Right lobe of liver (tissue), 6 donors: ENCODE results near the gene RTN4. TPM values are rescaled to one million over a fixed set of nuclear protein-coding genes. Genes with fewer than 3 reads are reported as not detected.

Source experiments
- ATAC-seq, 4 donors: fragments of 200-7000 bp; cut with Tn5 transposase; one replicate each; pipeline ENCODE4 v1.9.1; 2020; ENCODE audit warnings: mild to moderate bottlenecking in 4 of 4, moderate library complexity in 4 of 4
- DNase-seq, 3 donors: peaks; one replicate each; pipeline ENCODE4 v3.0.0-alpha.2; 2020
- H3K27ac ChIP-seq, 3 donors: fragments of 200-600 bp; one replicate each; pipeline ENCODE4 v1.8.0; 2022
- H3K27me3 ChIP-seq, 2 donors: fragments of 200-600 bp; one replicate each; pipeline ENCODE4 v1.8.0; 2022
- H3K36me3 ChIP-seq, 4 donors: fragments of 200-600 bp; sonication (generic) in 1 of 4; one replicate each; pipeline versions ENCODE4 v1.5.1 to v1.8.0; 2017 to 2022; ENCODE audit warnings: control low read depth in 1 of 4
- H3K4me1 ChIP-seq, 4 donors: fragments of 200-600 bp; sonication (generic) in 1 of 4; one replicate each; pipeline versions ENCODE4 v1.5.1 to v1.8.0; 2017 to 2022; ENCODE audit warnings: control low read depth in 1 of 4
- H3K4me3 ChIP-seq, 3 donors: fragments of 200-600 bp; one replicate each; pipeline ENCODE4 v1.8.0; 2022
- H3K9me3 ChIP-seq, 4 donors: fragments of 200-600 bp; sonication (generic) in 1 of 4; one replicate each; pipeline versions ENCODE4 v1.5.1 to v1.8.0; 2017 to 2022; ENCODE audit warnings: control low read depth in 1 of 4
- POLR2A ChIP-seq: fragments of 450-650 bp; IDR thresholded peaks from one replicate; pipeline ENCODE4 v1.6.1; 2017; ENCODE audit warnings: antibody characterized with exemption, mild to moderate bottlenecking
- WGBS: methylation state at CpG from one replicate; pipeline ENCODE4 v1.1.6; 2018; ENCODE audit warnings: low coverage, low lambda C conversion rate; ENCODE audit not compliant: insufficient coverage; ENCODE audit errors: missing lambda C conversion rate; 5-methylcytosine and 5-hydroxymethylcytosine counted together
- intact Hi-C, 2 donors: fragments of 100-400 bp; cut with DNase I; formaldehyde crosslinking; loops; one replicate each; pipeline versions ENCODE4 v1.11.2 to v1.14.1; 2022
- total RNA-seq, 6 experiments: library from RNA; depleted of rRNA in 2 of 6; stranded (reverse); fragments of >200 nt in 2 of 6; fragmentation: NEBNext Ultra II Directional in 3 of 6; extraction: Animal tissue kit (Norgen Biotek cat#: 25700) in 3 of 6; gene quantifications; one replicate each; pipeline versions ENCODE4 v1.1.0 to v1.2.4, GENCODE V29; 2016 to 2023
- TF ChIP-seq, protein P1 (sequence below), 4 donors: fragments of 200-600 bp in 3 of 4; fragments of 450-650 bp in 1 of 4; IDR thresholded peaks; one replicate each; pipeline versions ENCODE4 v1.5.1 to v1.8.0; 2016 to 2022; ENCODE audit warnings: antibody characterized with exemption in 4 of 4, mild to moderate bottlenecking in 2 of 4
- donor health status: DM: no; HTN: yes; CAD: no.
- donor health status: DM: no; HTN: no; CAD: no.
- donor health status: DM: no; HTN: no; CAD: no.
- donor health status: DM: no; HTN: yes; CAD: no.
- donor health status: DM: no; HTN: yes; CAD: no.

The RTN4 gene
- total RNA-seq, 6 experiments from 2014 or later: 126 to 195 (median 177) TPM

DNA sequence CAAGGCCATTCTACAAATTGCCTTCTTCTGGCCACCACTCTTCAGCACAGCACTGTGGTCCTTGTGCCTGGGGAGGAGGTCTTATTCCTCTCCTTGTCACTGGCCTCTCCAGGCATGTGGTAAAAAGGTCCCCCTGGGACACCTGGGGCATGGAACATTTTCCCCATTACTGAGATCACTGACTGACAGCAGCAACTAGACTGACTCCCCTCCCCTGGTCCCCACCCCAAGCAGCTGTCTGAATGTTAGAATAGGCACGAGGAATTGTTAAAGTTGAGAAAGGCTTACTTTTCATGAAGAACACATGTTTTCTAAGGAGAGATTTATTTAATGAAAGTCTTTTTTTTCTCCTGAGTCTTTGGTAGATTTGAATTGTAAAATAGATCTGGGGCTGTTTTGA lies 39.5 kb upstream of the RTN4 start:
- no peak overlapping the region for H3K4me3 ChIP-seq
- 81% methylated on average over 1 of the region's 1 CpG for WGBS
- no peaks in the 10 kb centered on the region for H3K9me3 ChIP-seq
- no peaks in the 10 kb centered on the region for H3K4me1 ChIP-seq
- H3K36me3 ChIP-seq: no peaks in the 10 kb centered on the region
- no peak for TF ChIP-seq POLR2A
- TF ChIP-seq, protein P1, sequence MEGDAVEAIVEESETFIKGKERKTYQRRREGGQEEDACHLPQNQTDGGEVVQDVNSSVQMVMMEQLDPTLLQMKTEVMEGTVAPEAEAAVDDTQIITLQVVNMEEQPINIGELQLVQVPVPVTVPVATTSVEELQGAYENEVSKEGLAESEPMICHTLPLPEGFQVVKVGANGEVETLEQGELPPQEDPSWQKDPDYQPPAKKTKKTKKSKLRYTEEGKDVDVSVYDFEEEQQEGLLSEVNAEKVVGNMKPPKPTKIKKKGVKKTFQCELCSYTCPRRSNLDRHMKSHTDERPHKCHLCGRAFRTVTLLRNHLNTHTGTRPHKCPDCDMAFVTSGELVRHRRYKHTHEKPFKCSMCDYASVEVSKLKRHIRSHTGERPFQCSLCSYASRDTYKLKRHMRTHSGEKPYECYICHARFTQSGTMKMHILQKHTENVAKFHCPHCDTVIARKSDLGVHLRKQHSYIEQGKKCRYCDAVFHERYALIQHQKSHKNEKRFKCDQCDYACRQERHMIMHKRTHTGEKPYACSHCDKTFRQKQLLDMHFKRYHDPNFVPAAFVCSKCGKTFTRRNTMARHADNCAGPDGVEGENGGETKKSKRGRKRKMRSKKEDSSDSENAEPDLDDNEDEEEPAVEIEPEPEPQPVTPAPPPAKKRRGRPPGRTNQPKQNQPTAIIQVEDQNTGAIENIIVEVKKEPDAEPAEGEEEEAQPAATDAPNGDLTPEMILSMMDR (IDR thresholded peaks at IDR 0.05): no peak
- ATAC-seq (no peak), DNase-seq (no peak)
- H3K27me3 ChIP-seq: no peaks in the 10 kb centered on the region
- H3K27ac ChIP-seq: no peak overlapping the region
- intact Hi-C loops: no loop called here

DNA sequence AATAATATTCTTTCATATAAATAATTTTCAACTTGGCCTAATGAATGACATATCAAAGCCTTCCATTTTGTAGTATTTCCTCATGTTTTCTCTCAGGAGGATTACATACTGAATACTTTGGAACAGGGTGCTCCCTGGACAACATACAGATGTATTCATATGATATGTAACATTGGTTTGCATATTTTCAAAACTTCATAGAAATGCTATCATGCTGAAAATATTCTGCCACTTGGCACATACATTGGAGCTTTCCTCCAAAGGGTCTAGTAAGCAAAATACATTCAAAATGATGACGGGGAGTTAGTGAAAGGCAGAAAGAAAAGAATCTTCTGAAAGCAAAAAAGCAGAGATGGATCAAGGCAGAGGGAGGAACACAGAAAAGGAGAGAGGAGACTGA lies 38.1 kb upstream of the RTN4 start:
- WGBS: 100% methylated on average over 1 of the region's 1 CpG

DNA sequence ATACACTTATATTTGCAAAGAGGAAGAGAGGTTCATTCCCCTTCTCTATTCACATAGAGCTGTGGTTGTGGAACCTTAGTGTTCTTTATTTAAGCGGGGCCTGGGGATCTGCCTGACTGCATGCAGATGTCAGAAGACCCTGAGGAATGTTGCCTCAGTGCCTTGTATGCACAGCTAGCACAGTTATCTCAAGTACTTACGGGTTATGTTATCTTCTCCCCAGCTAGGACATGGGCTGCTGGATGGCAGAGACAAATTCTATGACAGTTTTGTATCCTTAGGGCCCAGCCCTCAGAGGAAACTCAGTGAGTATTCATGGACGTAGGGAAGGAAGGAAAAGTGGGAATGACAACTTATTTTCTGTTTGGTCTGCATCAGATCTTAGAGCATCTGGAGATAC lies 37.7 kb upstream of the RTN4 start:
- no peak overlapping the region for H3K4me3 ChIP-seq
- no peaks in the 10 kb centered on the region for H3K27me3 ChIP-seq
- intact Hi-C loops: no loop called here
- no peak overlapping the region for H3K27ac ChIP-seq
- WGBS: 73% methylated on average over 3 of the region's 3 CpGs
- no peaks in the 10 kb centered on the region for H3K9me3 ChIP-seq
- DNase-seq: no peak
- TF ChIP-seq, protein P1 (IDR thresholded peaks at IDR 0.05): no peak
- no peak for TF ChIP-seq POLR2A
- ATAC-seq: no peak
- no peaks in the 10 kb centered on the region for H3K36me3 ChIP-seq
- H3K4me1 ChIP-seq: no peaks in the 10 kb centered on the region

More for the DNA sequence above, 38.1 kb upstream of the RTN4 start:
- intact Hi-C loops: no loop called here
- no peak for DNase-seq
- Histone ChIP-seq H3K4me3 (no peak overlapping the region), H3K4me1 (no peaks in the 10 kb centered on the region), H3K9me3 (no peaks in the 10 kb centered on the region), H3K27me3 (no peaks in the 10 kb centered on the region), H3K36me3 (no peaks in the 10 kb centered on the region), H3K27ac (no peak overlapping the region)
- TF ChIP-seq POLR2A: no peak
- TF ChIP-seq, protein P1 (IDR thresholded peaks at IDR 0.05): no peak
- no peak for ATAC-seq

DNA sequence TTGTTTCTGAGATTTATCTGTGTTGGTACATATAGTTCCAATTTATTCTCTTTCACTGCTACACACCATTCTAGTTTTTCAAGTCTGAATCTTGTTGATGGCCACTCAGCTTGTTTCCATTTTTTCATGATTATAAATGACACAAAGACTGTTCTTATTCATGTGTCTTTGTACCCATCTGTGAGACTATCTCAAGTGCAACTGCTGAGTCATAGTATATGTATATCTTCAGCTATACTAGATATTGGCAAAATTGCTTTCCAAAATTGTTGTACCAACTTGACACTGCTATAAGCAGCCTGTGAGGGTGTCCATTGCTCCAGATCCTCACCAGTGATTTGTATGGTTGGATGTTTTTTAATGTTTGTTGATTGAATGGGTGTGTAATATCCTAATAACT lies 37.2 kb upstream of the RTN4 start:
- no peak for TF ChIP-seq POLR2A
- TF ChIP-seq, protein P1 (IDR thresholded peaks at IDR 0.05): no peak
- Histone ChIP-seq H3K27ac (no peak overlapping the region), H3K4me1 (no peaks in the 10 kb centered on the region), H3K9me3 (no peaks in the 10 kb centered on the region), H3K4me3 (no peak overlapping the region), H3K27me3 (no peaks in the 10 kb centered on the region), H3K36me3 (no peaks in the 10 kb centered on the region)
- DNase-seq (no peak), ATAC-seq (no peak)
- intact Hi-C loops: no loop called here
